Measurements from ENCODE around the gene CD300H. TPM values are rescaled to one million over a fixed set of nuclear protein-coding genes. Genes with fewer than 3 reads are reported as not detected.
A peak's percentile ranks its signal among the peaks of the same experiment; 100 is the strongest.
"Not testable (repeated sequence)": the region's sequence is repeated elsewhere in the genome, so short reads cannot be mapped to it uniquely, and the experiment has no call there.

The CD300H gene
- total RNA-seq, 1 donor from 2014 or later = not detected

- no peak for DNase-seq (ENCODE audit: low read depth in 2 of 2)
These were observed 40.6 kb downstream of the CD300H start for GRCh38 chr17:74526681-74527080.

DNA sequence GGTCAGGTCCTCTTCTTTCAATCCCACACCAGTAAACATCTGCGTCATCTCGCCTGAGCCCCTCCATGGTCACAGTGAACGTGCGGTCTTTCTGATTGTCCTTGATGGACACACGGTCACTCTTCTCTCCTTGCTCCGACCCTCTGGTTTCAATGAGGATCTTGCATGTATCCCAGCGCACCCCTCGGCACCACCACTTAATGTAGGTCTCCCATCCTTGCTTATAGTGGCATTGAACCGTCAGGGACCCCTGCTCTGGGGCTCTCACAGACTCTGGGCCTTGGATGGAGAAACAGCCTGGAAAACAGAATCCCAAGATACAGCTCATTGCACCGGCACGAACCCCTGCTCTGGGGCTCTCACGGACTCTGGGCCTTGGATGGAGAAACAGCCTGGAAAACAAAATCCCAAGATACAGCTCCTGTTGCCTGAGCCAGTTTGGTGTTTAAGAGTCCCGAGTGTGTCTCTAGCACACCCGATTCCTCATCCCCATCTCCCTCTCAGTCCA, 41.5 kb downstream of the CD300H start:
- DNase-seq (ENCODE audit: low read depth in 2 of 2) = no peak

DNA sequence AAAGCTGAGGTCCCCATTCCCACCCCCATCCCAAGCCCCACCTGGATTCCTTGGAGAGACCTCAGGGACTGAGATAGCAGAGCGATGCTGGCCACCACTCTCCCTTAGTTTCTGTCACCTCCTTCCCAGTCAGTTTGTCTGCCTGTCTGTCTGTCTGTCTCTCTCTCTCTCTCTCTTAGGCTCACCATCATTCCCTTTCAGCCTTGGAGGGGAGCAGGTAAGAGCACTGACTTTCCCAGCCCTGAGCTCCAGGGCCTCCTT, 41.9 kb downstream of the CD300H start:
- no peak for DNase-seq (ENCODE audit: low read depth in 2 of 2)

DNA sequence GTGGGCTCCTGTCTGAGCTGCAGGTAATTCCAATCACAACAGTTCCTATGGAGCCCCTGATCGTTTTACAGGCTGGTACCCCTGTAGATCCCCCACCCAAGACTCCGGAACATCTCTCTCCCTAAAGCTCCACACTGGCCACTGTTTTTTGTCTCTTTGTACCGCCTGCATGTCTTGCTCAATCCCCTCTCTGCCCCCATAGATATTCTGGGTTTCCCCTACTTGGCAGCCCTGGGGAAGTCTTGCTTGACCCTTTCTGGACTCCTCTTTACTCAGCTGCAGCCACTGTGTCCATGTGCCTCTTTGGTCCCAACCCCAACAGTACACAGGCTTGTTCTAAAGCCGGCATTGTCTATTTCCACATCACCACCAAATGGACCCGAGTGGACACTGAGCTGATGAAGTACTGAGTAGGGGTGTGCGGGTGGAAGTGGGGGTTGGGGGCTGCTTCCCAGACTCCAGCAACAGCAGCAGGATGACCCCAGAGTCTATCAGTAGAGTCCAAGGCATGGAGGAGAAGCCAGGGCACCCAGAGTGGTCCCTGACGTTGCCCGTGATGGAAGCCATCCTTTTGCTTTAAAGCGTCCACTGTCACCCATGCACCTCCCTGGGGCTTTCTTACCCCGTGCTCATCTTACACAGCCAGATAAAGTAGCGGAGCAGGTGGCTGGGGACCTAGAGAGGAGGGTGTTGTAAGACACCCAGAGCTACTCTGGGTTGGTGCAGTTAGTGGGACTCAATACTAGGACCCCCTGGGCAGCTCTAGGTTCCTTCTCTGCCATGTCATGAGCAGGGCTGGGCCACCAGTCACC, 42.5 kb downstream of the CD300H start:
- no peak for DNase-seq (ENCODE audit: low read depth in 2 of 2)

DNA sequence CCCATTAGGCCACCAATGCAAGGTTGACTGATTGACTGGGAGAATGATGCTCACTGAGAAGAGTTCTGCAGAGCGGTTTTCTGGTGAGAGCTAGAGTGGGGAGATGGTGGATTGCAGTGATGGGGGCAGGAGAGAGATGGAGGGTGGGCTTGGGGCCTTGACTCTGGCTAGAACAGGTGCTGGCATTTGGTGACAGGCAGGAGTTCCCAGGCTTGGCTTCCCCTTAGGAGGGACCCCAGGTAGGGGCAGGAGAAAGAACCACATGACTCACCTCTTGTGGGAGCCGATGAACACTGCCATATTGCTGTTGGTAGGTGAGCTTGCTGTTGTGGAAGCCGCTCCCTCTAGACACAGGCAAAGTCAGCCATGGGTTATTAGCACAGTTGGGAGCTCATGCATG, 44.0 kb downstream of the CD300H start:
- DNase-seq (ENCODE audit: low read depth in 2 of 2) = no peak

GRCh38 chr17:74522381-74523105, 44.8 kb downstream of the CD300H start:
- DNase-seq (ENCODE audit: low read depth in 2 of 2) = no peak

DNA sequence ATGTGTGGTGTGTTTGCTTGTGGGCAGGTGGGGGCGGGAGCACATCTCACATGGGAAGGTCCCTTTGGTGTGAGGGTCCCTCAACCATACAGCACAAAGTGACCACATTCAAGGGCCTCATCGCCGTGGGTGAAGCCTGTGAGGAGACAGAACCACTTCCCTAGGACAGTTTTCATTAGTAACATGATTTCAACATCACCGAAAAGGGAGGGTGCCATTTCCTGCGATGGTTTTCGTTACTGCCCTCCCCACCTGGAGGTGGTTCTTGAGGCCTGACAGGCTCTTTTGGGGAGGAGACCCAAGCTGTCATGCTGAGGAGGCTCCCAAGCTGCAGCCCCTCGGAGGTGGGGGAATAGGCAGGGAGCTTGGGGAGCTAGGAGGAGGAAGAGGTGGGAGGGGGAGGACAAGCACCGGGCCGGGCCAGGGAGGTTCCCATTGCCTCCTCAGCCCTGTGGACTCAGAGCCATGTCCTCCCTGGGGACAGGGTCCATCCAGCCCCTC, 45.6 kb downstream of the CD300H start:
- no peak for DNase-seq (ENCODE audit: low read depth in 2 of 2)

GRCh38 chr17:74520790-74521480, 46.4 kb downstream of the CD300H start:
- peak; percentile 5 to 60 for DNase-seq (ENCODE audit: low read depth in 2 of 2)

DNA sequence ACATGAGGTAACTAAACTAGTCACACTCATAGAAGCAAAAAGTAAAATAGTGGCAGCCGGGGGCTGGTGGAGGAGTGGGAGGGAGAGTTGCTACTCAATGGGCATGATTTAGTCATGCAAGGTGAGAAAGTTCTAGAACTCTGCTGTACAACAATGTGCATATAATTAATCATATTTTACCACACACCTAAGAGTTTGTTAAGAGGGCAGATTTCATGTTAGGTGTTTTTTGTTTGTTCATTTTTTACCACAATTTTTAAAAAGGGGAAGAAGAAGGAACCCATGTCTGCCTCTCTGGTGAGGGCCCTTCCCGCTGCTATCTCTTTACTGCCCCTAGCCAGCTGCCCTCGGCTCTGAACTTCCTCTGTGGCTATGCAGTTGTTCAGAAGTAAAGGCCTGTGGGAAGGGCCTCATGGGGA, 47.3 kb downstream of the CD300H start:
- no peak for DNase-seq (ENCODE audit: low read depth in 2 of 2)

DNA sequence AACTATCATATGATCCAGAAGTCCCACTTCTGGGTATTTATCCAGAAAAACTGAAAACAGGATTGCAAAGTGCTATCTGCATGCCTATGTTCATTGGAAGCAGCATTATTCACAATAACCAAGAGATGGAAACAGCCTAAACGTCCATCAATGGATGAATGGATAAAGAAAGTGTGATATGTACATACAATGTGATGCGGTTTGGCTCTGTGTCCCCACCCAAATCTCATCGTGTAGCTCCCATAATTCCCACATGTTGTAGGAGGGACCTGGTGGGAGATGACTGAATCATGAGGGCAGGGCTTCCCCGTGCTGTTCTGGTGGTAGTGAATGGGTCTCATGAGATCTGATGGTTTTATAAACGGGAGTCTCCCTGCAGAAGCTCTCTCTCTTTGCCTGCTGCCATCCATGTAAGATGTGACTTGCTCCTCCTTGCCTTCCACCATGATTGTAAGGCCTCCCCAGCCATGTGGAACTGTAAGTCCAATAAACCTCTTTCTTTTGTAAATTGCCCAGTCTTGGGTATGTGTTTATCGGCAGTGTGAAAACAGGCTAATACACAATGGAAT, 48.8 kb downstream of the CD300H start:
- DNase-seq (ENCODE audit: low read depth in 2 of 2) = not testable (repeated sequence)

DNA sequence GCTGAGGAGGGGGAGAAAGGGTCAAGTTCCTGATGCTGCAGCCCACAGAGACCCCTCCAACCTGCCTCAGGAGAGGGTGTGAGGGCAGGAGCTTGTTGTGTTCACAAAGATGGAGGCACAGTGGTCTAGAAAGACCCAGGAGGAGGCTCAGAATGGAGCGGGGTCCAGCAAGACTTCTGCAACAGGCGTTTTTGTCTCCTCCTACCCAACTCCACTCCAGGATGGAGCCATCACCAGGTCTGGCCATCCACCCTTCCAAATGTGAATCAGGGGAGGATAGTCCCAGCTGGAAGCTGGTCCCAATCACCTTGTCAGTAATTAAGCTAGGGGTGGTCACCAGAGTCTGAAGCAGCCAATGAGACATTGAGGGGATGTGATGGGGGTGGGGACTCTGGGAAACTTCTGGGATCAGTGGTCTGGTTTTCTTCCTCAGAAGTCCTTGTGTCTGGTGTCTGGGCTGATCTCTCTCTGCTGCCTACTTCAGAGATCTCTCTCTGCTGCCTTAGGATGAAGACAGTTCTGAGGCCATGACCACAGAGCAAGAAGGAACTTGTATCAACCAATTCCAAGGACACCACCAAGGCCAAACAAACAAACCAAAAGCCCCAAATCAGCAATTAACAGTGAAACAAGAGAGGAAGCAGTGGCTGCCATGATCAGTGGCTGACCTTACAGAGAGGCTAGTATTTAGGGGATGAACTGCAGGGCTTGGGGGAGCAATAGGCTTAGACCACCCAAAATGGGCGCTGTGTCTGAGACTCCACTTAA, 50.6 kb downstream of the CD300H start:
- DNase-seq (ENCODE audit: low read depth in 2 of 2) = no peak

DNA sequence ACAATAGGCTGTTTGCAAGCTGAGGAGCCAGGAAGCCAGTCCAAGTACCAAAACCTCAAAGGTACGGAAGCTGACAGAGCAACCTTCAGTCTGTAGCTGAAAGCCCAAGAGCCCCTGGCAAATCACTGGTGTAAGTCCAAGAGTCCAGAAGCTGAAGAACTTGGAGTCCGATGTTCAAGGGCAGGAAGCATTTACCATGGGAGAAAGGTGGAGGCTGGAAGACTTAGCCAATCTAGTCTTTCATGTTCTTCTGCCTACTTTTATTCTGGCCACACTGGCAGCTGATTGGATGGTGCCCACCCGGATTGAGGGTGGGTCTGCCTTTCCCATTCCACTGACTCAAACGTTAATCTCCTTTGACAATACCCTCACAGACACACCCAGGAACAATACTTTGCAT, 51.4 kb downstream of the CD300H start:
- DNase-seq (ENCODE audit: low read depth in 2 of 2) = no peak

DNA sequence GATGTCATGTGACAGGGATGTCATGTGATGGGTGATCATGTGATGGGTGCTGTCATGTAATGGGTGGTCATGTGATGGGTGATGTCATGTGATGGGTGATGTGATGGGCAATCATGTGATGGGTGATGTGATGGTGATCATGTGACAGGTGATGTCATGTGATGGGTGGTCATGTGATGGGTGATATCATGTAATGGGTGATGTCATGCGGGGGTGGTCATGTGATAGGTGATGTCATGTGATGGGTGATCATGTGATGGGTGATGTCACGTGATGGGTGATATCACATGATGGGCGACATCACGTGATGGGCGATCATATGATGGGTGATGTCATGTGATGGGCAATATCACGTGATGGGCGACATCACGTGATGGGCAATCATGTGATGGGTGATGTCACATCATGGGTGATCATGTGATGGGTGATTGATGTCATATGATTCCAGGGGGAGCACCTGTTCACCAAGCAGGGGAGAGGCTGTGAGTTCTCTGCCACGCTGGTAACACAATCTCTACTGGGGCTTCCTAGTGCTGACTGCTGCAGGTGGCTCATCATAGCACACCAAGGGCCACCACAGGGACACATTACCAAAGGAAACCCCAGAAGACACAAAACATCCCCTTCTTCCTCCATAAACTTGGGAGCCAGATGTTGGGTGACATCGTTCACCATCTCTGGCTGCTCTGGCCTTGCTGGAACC, 52.5 kb downstream of the CD300H start:
- no peak for DNase-seq (ENCODE audit: low read depth in 2 of 2)

DNA sequence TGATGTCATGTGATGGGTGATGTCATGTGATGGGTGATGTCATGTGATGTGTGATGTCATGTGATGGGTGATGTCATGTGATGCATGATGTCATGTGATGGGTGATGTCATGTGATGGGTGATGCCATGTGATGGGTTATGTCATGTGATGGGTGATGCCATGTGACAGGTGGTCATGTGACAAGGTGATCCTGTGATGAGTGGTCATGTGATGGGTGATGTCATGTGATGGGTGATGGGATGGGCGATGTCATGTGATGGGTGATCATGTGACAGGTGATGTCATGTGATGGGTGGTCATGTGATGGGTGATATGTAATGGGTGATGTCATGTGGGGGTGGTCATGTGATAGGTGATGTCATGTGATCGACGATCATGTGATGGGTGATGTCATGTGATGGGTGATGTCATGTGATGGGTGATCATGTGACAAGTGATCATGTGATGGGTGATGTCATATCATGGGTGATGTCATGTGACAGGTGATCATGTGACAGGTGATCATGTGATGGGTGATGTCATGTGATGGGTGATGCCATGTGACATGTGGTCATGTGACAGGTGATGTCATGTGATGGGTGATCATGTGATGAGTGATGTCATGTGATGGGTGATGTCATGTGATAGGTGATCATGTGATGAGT, 53.2 kb downstream of the CD300H start:
- peak; percentile 30 to 49 for DNase-seq (ENCODE audit: low read depth in 2 of 2)

DNA sequence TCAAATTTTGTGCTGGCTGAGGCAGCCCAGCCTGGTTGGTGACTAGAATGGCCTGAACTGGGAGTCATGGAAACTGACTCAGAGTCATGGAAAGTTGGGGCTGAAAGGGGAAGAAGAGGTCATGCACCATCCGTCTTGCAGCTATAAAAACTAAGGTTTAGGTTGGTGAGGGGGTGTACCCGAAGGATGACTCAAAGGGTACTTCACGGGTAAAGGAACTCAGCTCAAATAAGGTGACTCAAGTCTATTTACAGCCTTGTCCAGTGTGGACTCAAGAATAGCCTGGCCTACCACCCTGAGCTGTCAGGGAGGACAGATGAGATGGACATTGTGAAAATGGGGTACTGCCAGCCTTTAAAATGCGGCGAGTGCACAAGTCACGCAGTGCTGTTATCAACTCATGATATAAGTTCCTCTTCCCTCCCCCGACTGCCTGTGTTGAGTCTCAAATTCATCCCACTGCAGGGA, 54.7 kb downstream of the CD300H start:
- DNase-seq (ENCODE audit: low read depth in 2 of 2) = no peak

DNA sequence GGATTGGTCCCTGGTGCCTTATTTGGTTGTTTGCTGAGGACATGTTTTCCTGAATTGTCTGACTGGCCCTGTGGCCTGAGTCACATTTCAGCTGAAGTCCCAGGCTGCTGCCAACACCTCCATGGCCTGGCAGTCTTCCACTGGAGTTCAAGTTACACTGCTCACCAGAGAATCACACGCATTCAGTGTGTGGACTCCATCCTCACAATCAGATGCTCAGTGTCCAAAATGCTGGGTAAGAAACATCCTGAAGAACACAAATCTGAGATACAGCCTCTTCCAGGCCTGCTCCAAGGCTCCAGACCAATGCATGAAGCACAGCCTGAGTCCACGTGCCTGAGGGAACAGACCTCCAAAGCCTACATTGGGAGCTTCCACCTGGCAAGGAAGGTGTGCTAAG, 55.3 kb downstream of the CD300H start:
- no peak for DNase-seq (ENCODE audit: low read depth in 2 of 2)

All from dermis microvascular lymphatic vessel endothelial cell (primary cell).